Middle frontal gyrus (tissue), 1 donor: ENCODE results near the gene ZBTB17.

Source experiments
- DNase-seq: peaks from one replicate; pipeline ENCODE4 v3.0.0-alpha.2; 2015; ENCODE audit warnings: low spot score; ENCODE audit errors: extremely low spot score

Gene ZBTB17

DNA sequence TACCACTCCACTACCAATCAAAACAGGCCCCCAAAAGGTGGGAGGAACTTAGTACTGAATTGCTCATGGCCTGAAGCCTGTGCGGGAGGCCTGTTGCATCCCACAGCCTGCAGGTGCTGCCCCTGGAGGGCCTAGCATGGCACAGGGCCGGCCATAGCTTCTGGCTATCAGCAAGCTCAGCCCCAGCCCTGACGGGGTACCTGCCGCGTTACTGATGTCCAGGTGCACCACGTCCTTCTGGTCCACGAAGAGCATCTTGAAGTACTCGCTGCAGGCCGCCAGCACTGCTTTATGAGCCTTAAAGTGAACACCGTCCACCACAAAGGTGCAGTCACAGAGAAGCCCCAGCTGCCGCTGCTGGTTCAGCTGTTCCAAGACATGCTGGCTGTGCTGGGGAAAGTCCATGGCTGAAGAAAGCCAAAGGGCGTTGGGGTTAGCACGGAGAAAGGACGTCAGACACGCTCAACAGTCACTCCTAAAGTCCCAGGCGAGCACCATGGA is 27.8 kb downstream of the ZBTB17 start:
- no peak for DNase-seq

GRCh38 chr1:15947382-15948090 is 28.4 kb downstream of the ZBTB17 start:
- no peak for DNase-seq

DNA sequence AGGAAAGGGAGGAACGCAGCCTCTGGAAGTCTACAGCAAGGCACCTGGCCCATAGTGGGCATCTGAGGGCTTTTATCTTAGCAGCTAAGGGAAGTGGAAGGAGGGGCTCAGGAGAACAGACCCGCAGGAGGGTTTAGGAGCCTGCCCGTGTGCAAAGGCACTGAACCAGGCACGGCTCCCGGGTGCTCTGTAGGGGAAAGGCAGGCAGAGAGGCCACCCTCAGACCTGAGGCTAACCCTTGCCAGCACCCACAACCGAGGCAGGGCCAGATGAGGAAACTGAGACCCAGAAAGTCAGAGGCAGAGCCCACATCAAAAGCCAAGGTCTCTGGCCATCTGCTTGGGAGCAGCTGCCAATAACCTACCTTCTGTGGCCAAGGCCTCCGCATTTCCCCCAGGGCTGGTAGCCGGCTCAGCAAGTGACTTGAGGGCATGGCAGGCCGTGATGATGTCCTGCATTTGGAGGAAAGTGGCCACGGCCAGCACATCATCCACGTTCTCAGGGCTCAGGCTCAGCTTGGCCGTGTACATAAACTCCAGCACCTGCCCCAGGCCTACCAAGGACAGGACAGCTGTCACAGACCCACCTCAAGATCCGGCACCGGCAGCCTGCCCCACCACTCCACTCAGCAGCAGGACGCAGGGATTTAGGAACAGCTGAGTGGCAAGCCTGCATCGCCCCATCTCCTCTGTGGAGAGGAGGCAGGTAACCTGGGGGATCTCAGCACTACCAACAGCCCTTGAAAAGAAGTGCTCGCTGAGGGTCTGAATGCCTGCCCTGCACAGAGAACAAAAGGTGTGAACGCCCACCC is 29.1 kb downstream of the ZBTB17 start:
- no peak for DNase-seq

GRCh38 chr1:15945832-15946448 is 30.0 kb downstream of the ZBTB17 start:
- no peak for DNase-seq

GRCh38 chr1:15945011-15945831 is 30.7 kb downstream of the ZBTB17 start:
- DNase-seq = no peak

DNA sequence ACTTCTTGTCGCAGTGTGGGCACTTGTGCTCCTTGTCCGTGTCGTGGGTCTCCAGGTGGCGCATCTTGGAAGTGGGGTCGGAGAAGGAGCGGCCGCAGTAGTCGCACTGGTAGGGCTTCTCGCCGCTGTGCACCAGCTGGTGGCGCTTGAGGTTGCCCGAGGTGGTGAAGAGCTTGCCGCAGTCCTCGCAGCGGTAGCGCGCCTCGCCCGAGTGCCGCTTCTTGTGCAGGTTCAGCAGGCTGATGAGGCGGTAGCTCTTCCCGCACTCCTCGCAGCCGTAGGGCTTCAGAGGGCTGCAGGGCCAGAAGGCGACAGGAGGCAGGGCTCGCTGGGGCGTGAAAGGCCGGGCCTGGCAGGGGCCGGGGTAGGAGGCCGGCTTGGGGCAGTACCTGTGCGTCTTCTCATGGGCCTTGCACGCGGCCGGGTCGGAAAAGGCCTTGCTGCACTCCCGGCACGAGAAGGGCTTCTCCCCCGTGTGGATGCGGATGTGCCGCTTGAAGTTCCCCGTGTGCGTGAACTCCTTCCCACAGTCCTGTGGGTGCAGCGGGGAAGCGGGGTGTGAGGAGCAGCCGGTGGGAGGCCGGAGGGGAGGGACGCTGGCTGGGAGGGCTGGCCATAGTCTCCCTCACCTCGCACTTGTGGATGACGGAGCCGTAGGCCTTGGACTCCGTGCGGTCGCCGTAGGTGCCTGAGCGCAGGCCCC is 31.4 kb downstream of the ZBTB17 start:
- DNase-seq = no peak

DNA sequence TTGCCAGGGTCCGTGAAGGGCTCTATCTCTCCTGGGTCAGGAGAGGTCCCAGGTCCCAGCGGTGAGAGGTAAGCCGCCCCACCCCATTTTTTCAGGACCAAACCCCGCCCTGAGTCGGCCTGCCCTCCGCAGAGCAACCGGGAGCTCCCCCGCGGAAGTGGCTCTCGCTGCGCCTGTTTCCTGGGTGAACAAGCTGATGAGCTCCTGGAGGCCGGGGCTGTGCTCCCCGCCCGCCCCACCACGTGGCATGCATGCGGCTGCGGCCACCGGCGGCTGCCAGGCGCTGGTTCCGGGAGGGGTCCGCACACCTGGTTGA is 32.0 kb downstream of the ZBTB17 start:
- DNase-seq = no peak

GRCh38 chr1:15943328-15943991 is 32.4 kb downstream of the ZBTB17 start:
- no peak for DNase-seq

GRCh38 chr1:15942661-15943327 is 33.1 kb downstream of the ZBTB17 start:
- no peak for DNase-seq

- no peak for DNase-seq
These were observed 33.8 kb downstream of the ZBTB17 start for GRCh38 chr1:15941899-15942660.

- no peak for DNase-seq
These were observed 34.7 kb downstream of the ZBTB17 start for GRCh38 chr1:15941044-15941840.

GRCh38 chr1:15940110-15941043 is 35.5 kb downstream of the ZBTB17 start:
- no peak for DNase-seq

GRCh38 chr1:15939181-15940109 is 36.5 kb downstream of the ZBTB17 start:
- DNase-seq = no peak

DNA sequence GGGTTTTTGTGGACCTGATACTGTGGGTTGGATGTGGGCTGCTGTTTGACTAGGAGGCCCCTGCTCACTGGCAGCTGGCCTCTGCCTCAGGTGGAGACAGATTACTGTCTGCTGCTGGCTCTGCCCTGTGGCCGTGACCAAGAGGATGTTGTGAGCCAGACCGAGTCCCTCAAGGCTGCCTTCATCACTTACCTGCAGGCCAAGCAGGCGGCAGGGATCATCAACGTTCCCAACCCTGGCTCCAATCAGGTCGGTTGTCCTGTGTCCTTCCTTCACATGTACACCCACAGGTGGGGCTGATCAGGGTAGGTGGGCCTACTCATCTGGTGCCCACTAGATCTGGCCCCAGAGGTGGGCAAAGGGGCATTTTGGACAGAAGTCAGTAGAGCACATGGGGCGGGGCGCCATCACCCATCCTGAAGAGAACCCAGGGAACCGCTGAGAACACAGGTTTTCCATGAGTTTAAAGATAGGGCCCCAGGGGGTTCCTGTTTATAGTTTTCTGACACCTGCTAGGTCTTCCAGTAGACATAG is 37.2 kb downstream of the ZBTB17 start:
- no peak for DNase-seq

DNA sequence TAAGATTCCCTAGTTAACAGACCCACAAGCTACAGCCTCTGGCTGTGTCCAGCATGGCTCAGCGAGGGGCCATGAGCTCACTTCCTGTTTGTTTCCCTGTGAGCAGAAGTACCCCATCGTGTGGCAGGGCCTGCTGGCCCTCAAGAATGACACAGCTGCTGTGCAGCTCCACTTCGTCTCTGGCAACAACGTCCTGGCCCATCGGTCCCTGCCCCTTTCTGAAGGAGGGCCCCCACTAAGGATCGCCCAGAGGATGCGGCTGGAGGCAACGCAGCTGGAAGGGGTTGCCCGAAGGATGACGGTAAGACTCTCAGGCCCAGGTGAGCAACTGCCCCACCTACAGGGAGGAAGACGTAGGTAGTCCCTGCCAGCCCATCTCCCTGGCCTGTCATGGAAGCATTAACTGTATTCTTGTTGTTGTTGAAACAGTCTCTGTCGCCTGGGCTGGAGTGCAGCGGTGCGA is 38.2 kb downstream of the ZBTB17 start:
- DNase-seq = no peak

DNA sequence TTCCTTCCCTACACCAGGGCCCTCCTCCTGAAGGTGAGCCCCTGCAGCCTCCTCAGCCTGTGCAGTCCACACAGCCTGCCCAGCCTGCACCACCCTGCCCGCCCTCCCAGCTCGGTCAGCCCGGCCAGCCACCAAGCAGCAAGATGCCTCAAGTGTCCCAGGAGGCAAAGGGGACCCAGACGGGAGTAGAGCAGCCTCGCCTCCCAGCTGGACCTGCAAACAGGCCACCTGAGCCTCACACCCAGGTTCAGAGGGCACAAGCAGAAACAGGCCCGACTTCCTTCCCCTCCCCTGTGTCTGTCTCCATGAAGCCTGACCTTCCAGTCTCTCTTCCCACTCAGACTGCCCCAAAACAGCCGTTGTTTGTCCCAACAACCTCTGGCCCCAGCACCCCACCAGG is 38.8 kb downstream of the ZBTB17 start:
- DNase-seq = no peak
